Sciatic nerve (tissue), 2 donors: ENCODE results near the gene OR2A12. TPM values are rescaled to one million over a fixed set of nuclear protein-coding genes. Genes with fewer than 3 reads are reported as not detected.
A peak's percentile ranks its signal among the peaks of the same experiment; 100 is the strongest.
"Not testable (repeated sequence)": the region's sequence is repeated elsewhere in the genome, so short reads cannot be mapped to it uniquely, and the experiment has no call there.

Experiments used
- ATAC-seq: fragments of 200-7000 bp; cut with Tn5 transposase; one replicate; pipeline ENCODE4 v1.9.1; 2020; ENCODE audit warnings: mild to moderate bottlenecking, moderate library complexity
- DNase-seq: peaks from one replicate; pipeline ENCODE4 v3.0.0-alpha.2; 2020; ENCODE audit warnings: low spot score
- intact Hi-C: fragments of 100-400 bp; cut with DNase I; formaldehyde crosslinking; loops from one replicate; pipeline ENCODE4 v1.14.2; 2022
- total RNA-seq: library from RNA; stranded (reverse); fragmentation: NEBNext Ultra II Directional; extraction: Animal tissue kit (Norgen Biotek cat#: 25700); gene quantifications from one replicate; pipeline ENCODE4 v1.2.1, GENCODE V29; 2021
- donor health status: DM: no; HTN: no; CAD: no.
- donor health status: DM: no; HTN: no; CAD: no.

Gene OR2A12
- total RNA-seq, 1 donor from 2014 or later: not detected

DNA sequence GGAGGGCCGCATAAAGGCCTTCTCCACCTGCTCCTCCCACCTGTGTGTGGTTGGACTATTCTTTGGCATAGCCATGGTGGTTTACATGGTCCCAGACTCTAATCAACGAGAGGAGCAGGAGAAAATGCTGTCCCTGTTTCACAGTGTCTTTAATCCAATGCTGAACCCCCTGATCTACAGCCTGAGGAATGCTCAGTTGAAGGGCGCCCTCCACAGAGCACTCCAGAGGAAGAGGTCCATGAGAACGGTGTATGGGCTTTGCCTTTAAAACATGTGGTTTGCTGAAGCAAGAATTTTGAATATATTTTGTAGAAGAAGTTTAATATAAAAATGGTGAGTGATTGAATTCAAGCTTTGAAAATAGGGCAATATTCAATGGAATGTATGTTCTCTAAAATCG, 24.2 kb downstream of the OR2A12 start:
- ATAC-seq: no peak
- intact Hi-C loops: no loop called here

DNA sequence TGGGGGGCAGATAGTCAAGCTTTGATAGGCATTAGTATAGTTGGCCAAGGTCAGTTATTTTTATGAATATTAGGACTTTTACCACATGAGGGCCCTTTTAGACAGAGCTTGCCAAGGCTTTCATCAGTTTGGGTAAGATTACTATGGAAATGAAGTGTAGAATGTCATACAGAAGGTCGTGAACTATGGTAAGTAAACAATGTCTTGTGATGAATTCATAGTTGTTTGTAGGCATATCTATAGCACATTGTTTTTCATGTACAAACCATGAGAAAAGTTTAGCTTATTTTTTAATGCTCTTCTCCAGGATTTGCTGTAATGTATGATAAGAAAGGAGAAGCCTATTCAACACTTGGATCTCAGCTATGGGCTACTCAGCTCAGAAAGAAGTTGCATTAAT, 27.6 kb downstream of the OR2A12 start:
- ATAC-seq (no peak), DNase-seq (no peak)
- intact Hi-C loops: no loop called here

More for the DNA sequence above, 24.2 kb downstream of the OR2A12 start:
- DNase-seq: no peak

DNA sequence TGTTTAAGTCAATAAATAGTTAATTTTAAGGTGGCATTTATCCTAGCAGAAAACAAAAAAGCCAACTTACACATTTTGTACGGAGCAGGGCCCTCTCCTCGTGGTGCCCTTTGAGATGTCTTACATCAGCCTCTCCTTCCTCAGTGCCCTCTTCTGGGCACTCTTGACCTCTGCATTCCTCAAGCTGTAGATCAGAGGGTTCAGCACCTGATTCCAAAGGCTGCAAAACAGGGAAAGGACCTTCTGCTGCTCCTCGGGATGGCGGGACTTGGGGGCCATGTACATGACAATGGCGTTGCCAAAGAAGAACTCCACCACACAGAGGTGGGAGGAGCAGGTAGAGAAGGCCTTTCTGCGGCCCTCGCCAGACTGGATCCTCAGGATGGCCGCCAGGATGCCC, 32.3 kb downstream of the OR2A12 start:
- DNase-seq (no peak), ATAC-seq (no peak)

DNA sequence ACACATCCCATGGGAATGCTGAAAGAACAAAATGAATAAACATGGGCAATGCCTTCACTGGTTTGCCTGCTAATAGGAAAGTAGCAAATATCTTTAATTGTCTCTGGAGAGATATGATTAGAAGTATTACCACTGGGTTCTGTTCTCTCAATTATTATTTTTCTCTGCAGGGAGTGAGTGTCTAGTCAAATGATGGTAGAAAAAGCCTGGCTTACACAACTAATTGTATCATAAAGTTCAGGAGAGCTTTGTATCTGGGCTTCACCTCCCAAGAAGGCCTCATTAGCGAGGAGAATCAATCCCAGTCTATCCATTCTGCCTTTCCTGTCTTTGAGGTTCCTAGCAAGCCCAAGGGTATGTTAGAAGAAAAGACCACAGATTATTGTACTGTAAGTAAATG, 36.8 kb downstream of the OR2A12 start, which contains the start of gene OR2A14:
Gene OR2A14 (plus strand): TSS at position 301 of the 400 bp plus-strand sequence. CDS start 5,937 bp downstream, outside the sequence.
- DNase-seq (no peak), ATAC-seq (no peak)
- intact Hi-C loops: no loop called here

More for the DNA sequence above, 32.3 kb downstream of the OR2A12 start:
- intact Hi-C loops: no loop called here

DNA sequence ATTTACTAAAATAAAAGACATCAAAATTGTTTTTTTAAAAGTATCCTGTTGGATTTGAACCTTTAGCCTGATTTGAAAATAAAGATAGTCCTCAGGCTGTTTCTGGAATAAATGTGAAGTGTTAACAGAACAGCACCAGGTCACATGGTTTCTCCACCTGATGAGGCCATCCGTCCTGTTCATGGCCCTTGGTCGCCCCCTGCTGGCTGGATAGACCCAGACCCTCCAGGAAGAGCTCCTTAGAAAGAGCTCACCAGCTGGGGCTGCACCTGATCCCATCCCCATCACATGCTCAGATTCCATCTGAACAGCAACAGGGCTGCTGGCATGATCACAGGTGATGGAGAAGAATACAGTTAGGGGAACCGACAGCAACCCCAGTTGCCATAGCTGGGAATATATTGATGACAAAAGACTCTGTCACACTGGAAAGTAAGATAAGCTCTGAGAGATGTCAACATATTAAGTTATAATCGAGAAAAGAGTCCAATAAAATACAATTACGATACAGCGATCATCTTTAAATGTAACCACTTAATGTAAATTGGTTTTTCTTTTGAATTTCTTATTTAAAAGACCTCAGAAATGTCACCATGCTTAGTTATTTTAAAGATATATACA, 41.7 kb downstream of the OR2A12 start:
- DNase-seq: peak; percentile 93
- peak; percentile 94 for ATAC-seq
- intact Hi-C loops: no loop called here

DNA sequence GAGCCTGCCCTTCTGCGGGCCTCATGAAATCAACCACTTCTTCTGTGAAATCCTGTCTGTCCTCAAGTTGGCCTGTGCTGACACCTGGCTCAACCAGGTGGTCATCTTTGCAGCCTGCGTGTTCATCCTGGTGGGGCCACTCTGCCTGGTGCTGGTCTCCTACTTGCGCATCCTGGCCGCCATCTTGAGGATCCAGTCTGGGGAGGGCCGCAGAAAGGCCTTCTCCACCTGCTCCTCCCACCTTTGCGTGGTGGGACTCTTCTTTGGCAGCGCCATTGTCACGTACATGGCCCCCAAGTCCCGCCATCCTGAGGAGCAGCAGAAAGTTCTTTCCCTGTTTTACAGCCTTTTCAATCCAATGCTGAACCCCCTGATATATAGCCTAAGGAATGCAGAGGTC, 43.5 kb downstream of the OR2A12 start:
- DNase-seq, intact Hi-C loops, ATAC-seq: not testable (repeated sequence)

DNA sequence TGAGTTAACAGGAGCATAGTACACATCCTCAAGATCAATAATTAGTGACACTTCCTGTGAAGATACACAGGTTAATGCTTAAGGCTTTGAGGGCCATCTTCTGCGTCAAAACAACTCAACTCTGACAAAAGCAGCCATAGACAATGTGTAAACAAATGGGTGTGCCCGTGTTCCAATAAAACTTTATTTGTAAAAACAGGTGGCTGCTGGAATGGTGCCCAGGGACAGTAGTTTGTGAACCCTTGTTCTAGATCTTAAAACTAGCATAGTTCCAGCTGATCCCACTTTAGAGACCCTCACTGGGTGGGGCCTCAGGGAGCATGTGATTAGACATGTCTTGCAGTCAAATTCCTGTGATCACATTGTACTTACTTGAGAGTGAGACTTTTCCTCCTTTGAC, 44.7 kb downstream of the OR2A12 start:
- DNase-seq (no peak), ATAC-seq (no peak)
- intact Hi-C loops: no loop called here

DNA sequence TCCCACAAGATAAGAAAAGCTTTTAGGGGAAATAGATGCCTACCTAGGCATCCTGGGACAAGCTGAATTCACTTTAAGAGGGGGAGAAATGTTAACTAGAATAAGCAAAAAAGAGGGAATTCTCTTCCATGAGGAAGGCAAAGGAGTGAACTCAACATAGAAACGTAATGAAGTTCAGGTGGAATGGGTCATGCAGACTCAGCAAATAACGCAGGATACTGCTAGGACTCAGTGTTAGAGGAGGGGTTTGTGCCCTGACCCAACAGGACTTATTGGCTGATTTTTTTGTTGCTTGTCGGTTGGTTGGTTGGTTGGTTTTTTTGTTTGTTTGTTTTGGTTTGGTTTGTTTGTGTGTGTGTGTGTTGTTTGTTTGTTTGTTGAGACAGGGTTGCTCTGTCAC, 46.2 kb downstream of the OR2A12 start:
- DNase-seq: no peak
- ATAC-seq: no peak
- intact Hi-C loops: no loop called here

DNA sequence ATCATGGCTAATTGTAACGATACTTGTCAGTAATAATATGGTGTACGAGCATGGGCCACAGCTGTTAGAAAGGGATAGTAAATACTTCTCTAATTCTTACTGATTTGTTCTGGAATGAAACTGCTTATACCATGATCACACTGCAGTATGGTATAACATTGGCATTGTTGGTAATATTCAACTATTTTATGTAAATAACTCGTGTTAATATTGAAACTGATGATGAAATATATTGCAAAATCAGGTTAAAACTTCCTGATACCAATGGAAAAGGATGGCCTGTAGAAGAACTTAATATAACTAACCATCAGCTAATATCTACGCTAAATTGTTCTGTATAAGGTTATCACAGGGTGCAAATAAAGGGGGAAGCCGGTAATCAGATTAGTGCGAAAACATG, 47.2 kb downstream of the OR2A12 start:
- no peak for DNase-seq
- ATAC-seq: no peak
- intact Hi-C loops: no loop called here

DNA sequence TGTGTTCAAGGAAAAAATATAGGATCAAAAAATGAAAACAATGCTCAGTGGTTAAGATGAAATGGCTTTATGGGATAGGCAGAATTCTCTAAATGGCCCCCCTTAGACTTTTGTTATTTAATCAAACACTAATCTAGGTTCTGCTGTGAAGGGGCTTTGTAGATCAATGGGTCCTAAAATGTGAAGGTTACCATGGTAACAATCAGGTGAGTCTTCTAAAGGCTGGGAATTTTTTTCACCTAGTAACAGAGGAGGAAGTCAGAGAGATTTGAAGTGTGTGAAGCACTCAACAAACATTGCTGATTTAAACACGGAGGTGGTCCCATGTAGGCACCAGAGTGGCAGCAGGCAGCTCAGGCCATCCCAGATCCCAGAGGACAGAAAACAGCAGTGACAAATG, 48.0 kb downstream of the OR2A12 start:
- intact Hi-C loops: no loop called here
- DNase-seq: no peak
- no peak for ATAC-seq

DNA sequence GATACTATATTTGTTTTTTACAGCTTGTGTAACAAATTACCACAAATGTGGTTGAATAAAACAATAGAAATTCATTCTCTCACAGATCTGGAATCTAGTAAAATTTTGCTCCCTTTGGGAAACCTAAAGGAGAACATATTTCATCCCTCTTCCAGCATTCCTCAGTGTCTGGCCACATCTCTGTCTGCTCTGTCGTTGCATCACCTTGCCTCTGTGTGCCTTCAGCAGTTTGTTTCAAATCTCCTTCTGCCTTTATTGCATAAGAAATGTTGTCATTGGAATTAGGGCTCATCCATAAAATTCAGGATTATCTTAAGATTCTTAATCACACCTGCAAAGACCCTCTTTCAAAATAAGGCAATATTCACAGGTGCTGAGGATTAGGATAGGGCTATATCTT, 51.4 kb downstream of the OR2A12 start:
- DNase-seq: no peak
- intact Hi-C loops: no loop called here
- ATAC-seq: no peak

DNA sequence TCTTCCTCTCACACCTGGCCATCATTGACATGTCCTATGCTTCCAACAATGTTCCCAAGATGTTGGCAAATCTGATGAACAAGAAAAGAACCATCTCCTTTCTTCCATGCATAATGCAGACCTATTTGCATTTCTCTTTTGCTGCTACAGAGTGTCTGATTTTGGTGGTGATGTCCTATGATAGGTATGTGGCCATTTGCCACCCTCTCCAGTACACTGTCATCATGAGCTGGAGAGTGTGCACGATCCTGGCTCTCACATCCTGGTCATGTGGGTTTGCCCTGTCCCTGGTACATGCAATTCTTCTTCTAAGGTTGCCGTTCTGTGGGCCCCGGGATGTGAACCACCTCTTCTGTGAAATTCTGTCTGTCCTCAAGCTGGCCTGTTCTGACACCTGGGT, 56.1 kb downstream of the OR2A12 start:
- no peak for ATAC-seq
- intact Hi-C loops: no loop called here

DNA sequence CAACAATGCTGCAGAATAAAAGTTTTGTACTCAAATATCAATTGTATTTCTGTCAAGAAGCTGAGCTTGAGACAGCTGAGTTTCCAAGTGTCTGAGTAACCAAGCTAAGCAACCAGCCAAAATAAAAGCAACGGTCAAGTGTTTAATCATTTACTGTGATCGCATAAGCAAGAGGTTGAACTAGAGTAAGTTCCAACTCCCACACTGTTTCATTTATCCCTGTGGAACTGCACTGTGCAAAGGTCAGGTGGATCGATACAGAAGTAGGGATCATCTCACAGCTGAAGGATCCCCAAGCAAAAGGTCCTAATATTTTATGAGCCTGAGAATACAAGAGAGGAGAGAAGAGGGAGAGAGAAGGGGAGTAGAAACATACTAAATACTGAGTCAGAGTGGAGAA, 58.3 kb downstream of the OR2A12 start:
- DNase-seq (no peak), ATAC-seq (no peak)
- intact Hi-C loops: no loop called here

More for the DNA sequence above, 56.1 kb downstream of the OR2A12 start:
- no peak for DNase-seq

DNA sequence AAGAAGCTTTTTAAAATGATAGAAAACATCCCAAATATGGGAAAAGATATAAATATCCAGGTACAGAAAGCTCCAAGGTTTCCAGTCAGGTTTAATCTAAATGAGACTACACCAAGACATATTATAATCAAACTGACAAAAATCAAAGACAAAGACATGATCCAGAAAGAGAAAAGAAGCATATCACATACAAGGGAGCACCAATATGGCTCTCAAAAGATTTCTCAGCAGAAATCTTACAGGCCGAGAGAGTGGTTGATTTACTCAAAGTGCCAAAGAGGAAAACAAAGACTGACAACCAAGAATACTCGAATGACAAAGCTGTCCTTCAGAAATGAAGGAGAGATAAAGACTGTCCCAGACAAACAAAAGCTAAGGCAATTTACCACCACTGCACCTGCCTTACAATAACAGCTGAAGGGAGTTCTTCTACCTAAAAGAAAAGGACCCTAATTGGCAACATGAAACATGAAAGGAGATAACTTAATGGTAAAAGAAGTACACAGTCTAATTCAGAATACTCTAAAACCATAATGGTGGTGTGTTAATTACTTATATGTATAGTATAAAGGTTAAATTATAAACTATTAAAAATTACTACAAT, 62.2 kb downstream of the OR2A12 start:
- intact Hi-C loops: no loop called here
- ATAC-seq (no peak), DNase-seq (no peak)

Other genes with a start within 250 kb of the OR2A12 start
- 44.5 TPM for gene TCAF1, start 184.1 kb upstream of the OR2A12 start, total RNA-seq
- not detected for gene OR2F2, start 151.0 kb upstream of the OR2A12 start, total RNA-seq
- gene OR2F1, start 131.4 kb upstream of the OR2A12 start, total RNA-seq: not detected
- gene OR6B1, start 86.0 kb upstream of the OR2A12 start, total RNA-seq: not detected
- gene OR2A5, start 37.3 kb upstream of the OR2A12 start, total RNA-seq: not detected
- gene OR2A25, start 16.5 kb upstream of the OR2A12 start, total RNA-seq: not detected
- gene OR2A2, start 23.3 kb downstream of the OR2A12 start, total RNA-seq: not detected
- gene OR2A14, start 36.9 kb downstream of the OR2A12 start, total RNA-seq: not detected
- gene CTAGE4, start 97.2 kb downstream of the OR2A12 start, total RNA-seq: 2.3 TPM
- 5.3 TPM for gene ARHGEF35, start 109.6 kb downstream of the OR2A12 start, total RNA-seq
- 0.27 TPM for gene OR2A42, start 153.3 kb downstream of the OR2A12 start, total RNA-seq
- 3.7 TPM for gene OR2A7, start 178.5 kb downstream of the OR2A12 start, total RNA-seq
- gene CTAGE8, start 183.0 kb downstream of the OR2A12 start, total RNA-seq: 1.2 TPM
- 0.22 TPM for gene OR2A1, start 226.1 kb downstream of the OR2A12 start, total RNA-seq